ENCODE results near the gene USP44. TPM values are rescaled to one million over a fixed set of nuclear protein-coding genes. Genes with fewer than 3 reads are reported as not detected.

The USP44 gene
- total RNA-seq, 1 donor: 5.2 TPM

GRCh38 chr12:95513599-95513998 is 37.7 kb downstream of the USP44 start:
- DNase-seq (ENCODE audit: low read depth): no peak
- H3K4me3 ChIP-seq (ENCODE audit: low read depth, low read length): no peak overlapping the region
- TF ChIP-seq CTCF (IDR thresholded peaks at IDR 0.05; ENCODE audit: insufficient read depth, low read depth, low read length): no peak

- no peak for TF ChIP-seq CTCF (IDR thresholded peaks at IDR 0.05; ENCODE audit: insufficient read depth, low read depth, low read length)
- H3K4me3 ChIP-seq (ENCODE audit: low read depth, low read length): no peak overlapping the region
- DNase-seq (ENCODE audit: low read depth): no peak
Measured at GRCh38 chr12:95511977-95512376, 39.3 kb downstream of the USP44 start.

- DNase-seq (ENCODE audit: low read depth): no peak
Measured at GRCh38 chr12:95509300-95509699, 42.0 kb downstream of the USP44 start.

GRCh38 chr12:95506707-95507523 is 44.4 kb downstream of the USP44 start:
- no peak for TF ChIP-seq CTCF (IDR thresholded peaks at IDR 0.05; ENCODE audit: insufficient read depth, low read depth, low read length)
- DNase-seq (ENCODE audit: low read depth): no peak
- H3K4me3 ChIP-seq (ENCODE audit: low read depth, low read length): no peak overlapping the region

More at GRCh38 chr12:95509300-95509699, 42.0 kb downstream of the USP44 start:
- no peak for TF ChIP-seq CTCF (IDR thresholded peaks at IDR 0.05; ENCODE audit: insufficient read depth, low read depth, low read length)
- H3K4me3 ChIP-seq (ENCODE audit: low read depth, low read length): no peak overlapping the region

- DNase-seq (ENCODE audit: low read depth): no peak
- TF ChIP-seq CTCF (IDR thresholded peaks at IDR 0.05; ENCODE audit: insufficient read depth, low read depth, low read length): no peak
- H3K4me3 ChIP-seq (ENCODE audit: low read depth, low read length): no peak overlapping the region
Measured at GRCh38 chr12:95505039-95505438, 46.2 kb downstream of the USP44 start.

- DNase-seq (ENCODE audit: low read depth): no peak
- no peak for TF ChIP-seq CTCF (IDR thresholded peaks at IDR 0.05; ENCODE audit: insufficient read depth, low read depth, low read length)
- H3K4me3 ChIP-seq (ENCODE audit: low read depth, low read length): no peak overlapping the region
Measured at GRCh38 chr12:95504140-95504539, 47.1 kb downstream of the USP44 start.

- no peak overlapping the region for H3K4me3 ChIP-seq (ENCODE audit: low read depth, low read length)
- no peak for TF ChIP-seq CTCF (IDR thresholded peaks at IDR 0.05; ENCODE audit: insufficient read depth, low read depth, low read length)
- no peak for DNase-seq (ENCODE audit: low read depth)
Measured at GRCh38 chr12:95499772-95500171, 51.5 kb downstream of the USP44 start.
